ENCODE data around the gene NRP2. TPM values are rescaled to one million over a fixed set of nuclear protein-coding genes. Genes with fewer than 3 reads are reported as not detected.

Gene NRP2
- total RNA-seq, 3 donors from 2014 or later = 18.4 to 32.0 (median 23.9) TPM

- H3K4me3 ChIP-seq = no peak overlapping the region
- no peaks in the 10 kb centered on the region for H3K4me1 ChIP-seq
- no peak overlapping the region for H3K27ac ChIP-seq
- H3K9me3 ChIP-seq = no peaks in the 10 kb centered on the region
- no peaks in the 10 kb centered on the region for H3K36me3 ChIP-seq
- intact Hi-C loops (cut with DNase I; ENCODE audit: low total_unique reads) = loop anchor here (10.0 kb wide), 1 partner anchor 1605 kb away; no protein-coding TSS in a partner anchor
- no peak for DNase-seq (ENCODE audit: low spot score in 2 of 2)
- no peak for TF ChIP-seq CTCF (IDR thresholded peaks at IDR 0.05)
- H3K27me3 ChIP-seq = peaks cover 0 to 13% of the 10 kb centered on the region in 2 donors
Observed at GRCh38 chr2:205689820-205690219, 7.5 kb downstream of the NRP2 start.

GRCh38 chr2:205692104-205692503 is 9.8 kb downstream of the NRP2 start:
- Histone ChIP-seq H3K4me1 (no peaks in the 10 kb centered on the region), H3K9me3 (no peaks in the 10 kb centered on the region), H3K27ac (no peak overlapping the region), H3K4me3 (no peak overlapping the region), H3K36me3 (no peaks in the 10 kb centered on the region), H3K27me3 (no peaks in the 10 kb centered on the region)
- DNase-seq (ENCODE audit: low spot score in 2 of 2) = no peak
- TF ChIP-seq POLR2AphosphoS5 (IDR thresholded peaks at IDR 0.05) (no peak), POLR2A (IDR thresholded peaks at IDR 0.05) (no peak), CTCF (IDR thresholded peaks at IDR 0.05) (no peak)
- intact Hi-C loops (cut with DNase I; ENCODE audit: low total_unique reads) = loop anchor here (10.0 kb wide), 1 partner anchor 1603 kb away; no protein-coding TSS in a partner anchor

GRCh38 chr2:205694256-205694655 is 12.0 kb downstream of the NRP2 start:
- H3K4me3 ChIP-seq = no peak overlapping the region
- TF ChIP-seq POLR2A (IDR thresholded peaks at IDR 0.05) (no peak), CTCF (IDR thresholded peaks at IDR 0.05) (no peak), POLR2AphosphoS5 (IDR thresholded peaks at IDR 0.05) (no peak)
- H3K27me3 ChIP-seq = no peaks in the 10 kb centered on the region
- no peaks in the 10 kb centered on the region for H3K9me3 ChIP-seq
- DNase-seq (ENCODE audit: low spot score in 2 of 2) = no peak
- no peaks in the 10 kb centered on the region for H3K36me3 ChIP-seq
- no peaks in the 10 kb centered on the region for H3K4me1 ChIP-seq
- intact Hi-C loops (cut with DNase I; ENCODE audit: low total_unique reads) = loop anchor here (1.0 to 10.0 kb wide), 2 partner anchors 36 to 1601 kb away; no protein-coding TSS in a partner anchor
- no peak overlapping the region for H3K27ac ChIP-seq

- no peaks in the 10 kb centered on the region for H3K36me3 ChIP-seq
- intact Hi-C loops (cut with DNase I; ENCODE audit: low total_unique reads) = loop anchor here (10.0 kb wide), 1 partner anchor 1599 kb away; no protein-coding TSS in a partner anchor
- H3K27me3 ChIP-seq = no peaks in the 10 kb centered on the region
- no peak overlapping the region for H3K27ac ChIP-seq
- H3K9me3 ChIP-seq = no peaks in the 10 kb centered on the region
- no peaks in the 10 kb centered on the region for H3K4me1 ChIP-seq
- H3K4me3 ChIP-seq = no peak overlapping the region
- TF ChIP-seq CTCF (IDR thresholded peaks at IDR 0.05) (no peak), POLR2A (IDR thresholded peaks at IDR 0.05) (no peak), POLR2AphosphoS5 (IDR thresholded peaks at IDR 0.05) (no peak)
- DNase-seq (ENCODE audit: low spot score in 2 of 2) = no peak
Observed at GRCh38 chr2:205695460-205695991, 13.2 kb downstream of the NRP2 start.

- H3K27me3 ChIP-seq = no peaks in the 10 kb centered on the region
- no peaks in the 10 kb centered on the region for H3K4me1 ChIP-seq
- intact Hi-C loops (cut with DNase I; ENCODE audit: low total_unique reads) = loop anchor here (10.0 kb wide), 1 partner anchor 1598 kb away; no protein-coding TSS in a partner anchor
- DNase-seq (ENCODE audit: low spot score in 2 of 2) = no peak
- no peak overlapping the region for H3K4me3 ChIP-seq
- no peaks in the 10 kb centered on the region for H3K9me3 ChIP-seq
- H3K27ac ChIP-seq = no peak overlapping the region
- H3K36me3 ChIP-seq = no peaks in the 10 kb centered on the region
- TF ChIP-seq POLR2A (IDR thresholded peaks at IDR 0.05) (no peak), POLR2AphosphoS5 (IDR thresholded peaks at IDR 0.05) (no peak), CTCF (IDR thresholded peaks at IDR 0.05) (no peak)
Observed at GRCh38 chr2:205696331-205696926, 14.1 kb downstream of the NRP2 start.
